Lower leg skin (tissue), 4 donors: ENCODE measurements around the gene TMC1. TPM values are rescaled to one million over a fixed set of nuclear protein-coding genes. Genes with fewer than 3 reads are reported as not detected.

Experiments
- DNase-seq, 2 donors: peaks; one replicate each; pipeline ENCODE4 v3.0.0-alpha.2; 2019; ENCODE audit warnings: low spot score in 2 of 2
- H3K4me3 ChIP-seq: fragments of 200-600 bp; sonication (generic); 2 replicates; pipeline ENCODE4 v1.5.1; 2017; ENCODE audit warnings: mild to moderate bottlenecking, low read depth; ENCODE audit not compliant: poor library complexity, severe bottlenecking
- CTCF ChIP-seq, 3 donors: fragments of 450-650 bp; IDR thresholded peaks; one replicate each; pipeline ENCODE4 v1.5.1; 2016; ENCODE audit warnings: antibody characterized with exemption in 3 of 3, mild to moderate bottlenecking in 3 of 3, moderate library complexity in 2 of 3
- POLR2A ChIP-seq, 2 donors: fragments of 450-650 bp; IDR thresholded peaks; one replicate each; pipeline ENCODE4 v1.6.1; 2016 to 2017; ENCODE audit warnings: antibody characterized with exemption in 2 of 2, mild to moderate bottlenecking in 1 of 2, moderate library complexity in 1 of 2
- WGBS, 2 donors: methylation state at CpG; one replicate each; pipeline ENCODE4 v1.1.5; 2018; 5-methylcytosine and 5-hydroxymethylcytosine counted together
- intact Hi-C: fragments of 100-400 bp; cut with DNase I; formaldehyde crosslinking; loops from one replicate; pipeline ENCODE4 v1.15.0; 2023; ENCODE audit warnings: low total_unique reads
- total RNA-seq, 4 donors: library from RNA; depleted of rRNA; stranded (reverse); fragments of >200 nt; gene quantifications; one replicate each; pipeline ENCODE4 v1.1.0, GENCODE V29; 2016

Gene TMC1
- total RNA-seq, 4 donors from 2014 or later, result 0.13 to 0.46 TPM; not detected in 2

- TF ChIP-seq POLR2A (IDR thresholded peaks at IDR 0.05), result no peak
- no peak for TF ChIP-seq CTCF (IDR thresholded peaks at IDR 0.05)
- WGBS, 2 donors, result 93 to 94% methylated on average over 4 of the region's 4 CpGs
- intact Hi-C loops, result no loop called here
- no peak for DNase-seq
- no peak overlapping the region for H3K4me3 ChIP-seq
These were observed 42.4 kb downstream of the TMC1 start for GRCh38 chr9:72563806-72564205.

- intact Hi-C loops, result no loop called here
- H3K4me3 ChIP-seq, result no peak overlapping the region
- DNase-seq, result no peak
- TF ChIP-seq CTCF (IDR thresholded peaks at IDR 0.05) (no peak), POLR2A (IDR thresholded peaks at IDR 0.05) (no peak)
- WGBS, 2 donors, result 90 to 95% methylated on average over 2 of the region's 2 CpGs
These were observed 43.3 kb downstream of the TMC1 start for GRCh38 chr9:72564479-72565281.

- TF ChIP-seq POLR2A (IDR thresholded peaks at IDR 0.05), result no peak
- no peak for TF ChIP-seq CTCF (IDR thresholded peaks at IDR 0.05)
- DNase-seq, result no peak
- WGBS, 2 donors, result 97 to 99% methylated on average over 7 of the region's 7 CpGs
- intact Hi-C loops, result no loop called here
- H3K4me3 ChIP-seq, result no peak overlapping the region
These were observed 44.1 kb downstream of the TMC1 start for GRCh38 chr9:72565535-72565934.

- DNase-seq, result no peak
- TF ChIP-seq CTCF (IDR thresholded peaks at IDR 0.05) (no peak), POLR2A (IDR thresholded peaks at IDR 0.05) (no peak)
- intact Hi-C loops, result no loop called here
- WGBS, 2 donors, result 82 to 87% methylated on average over 3 of the region's 3 CpGs
- H3K4me3 ChIP-seq, result no peak overlapping the region
These were observed 52.9 kb downstream of the TMC1 start for GRCh38 chr9:72574156-72574810.

- intact Hi-C loops, result no loop called here
These were observed 54.3 kb downstream of the TMC1 start for GRCh38 chr9:72575666-72576065.

More at GRCh38 chr9:72575666-72576065, 54.3 kb downstream of the TMC1 start:
- 67 to 73% methylated on average over 2 of the region's 2 CpGs for WGBS, 2 donors
- no peak for DNase-seq
- no peak for TF ChIP-seq CTCF (IDR thresholded peaks at IDR 0.05)
- no peak for TF ChIP-seq POLR2A (IDR thresholded peaks at IDR 0.05)
- no peak overlapping the region for H3K4me3 ChIP-seq
